Pancreas (tissue), 10 donors: ENCODE results near the gene CELF1. TPM values are rescaled to one million over a fixed set of nuclear protein-coding genes. Genes with fewer than 3 reads are reported as not detected.
A peak's percentile ranks its signal among the peaks of the same experiment; 100 is the strongest.
"Not testable (repeated sequence)": the region's sequence is repeated elsewhere in the genome, so short reads cannot be mapped to it uniquely, and the experiment has no call there.

Experiments used
- ATAC-seq, 4 donors: fragments of 200-7000 bp; cut with Tn5 transposase; one replicate each; pipeline versions ENCODE4 v1.8.0 to v1.9.1; 2020; ENCODE audit warnings: mild to moderate bottlenecking in 4 of 4, moderate library complexity in 4 of 4
- DNase-seq, 6 donors: peaks; one replicate each; pipeline ENCODE4 v3.0.0-alpha.2; 2020
- FAIRE-seq: peaks from 2 replicates; lab custom pipeline; 2012; peaks lifted over from hg19 to GRCh38; lab: Jason Lieb, UNC
- H3K27ac ChIP-seq, 4 donors: fragments of 200-600 bp; sonication (generic); 1 replicate in 3 of 4; 2 replicates in 1 of 4; pipeline versions ENCODE4 v1.5.0 to v1.8.0; 2020
- H3K27me3 ChIP-seq, 4 donors: fragments of 200-600 bp; one replicate each; pipeline ENCODE4 v1.8.0; 2021
- H3K36me3 ChIP-seq, 3 donors: fragments of 200-600 bp; sonication (generic) in 1 of 3; one replicate each; pipeline versions ENCODE4 v1.5.0 to v1.8.0; 2020 to 2021
- H3K4me1 ChIP-seq, 3 donors: fragments of 200-600 bp; one replicate each; pipeline ENCODE4 v1.8.0; 2021
- H3K4me3 ChIP-seq, 4 donors: fragments of 200-600 bp; sonication (generic) in 2 of 4; one replicate each; pipeline versions ENCODE4 v1.5.0 to v1.8.0; 2020 to 2021
- H3K9me3 ChIP-seq, 4 donors: fragments of 200-600 bp; one replicate each; pipeline ENCODE4 v1.8.0; 2021
- CTCF ChIP-seq, 4 donors: fragments of 200-600 bp; sonication (generic) in 3 of 4; IDR thresholded peaks; one replicate each; pipeline versions ENCODE4 v1.5.0 to v1.8.0; 2021; ENCODE audit warnings: antibody characterized with exemption in 4 of 4
- WGBS, 2 donors: extraction: QIAGEN DNeasy Blood & Tissue Kit; methylation state at CpG; one replicate each; pipeline ENCODE4 v1.1.7; 2013; 5-methylcytosine and 5-hydroxymethylcytosine counted together
- intact Hi-C, 3 donors: fragments of 100-400 bp; cut with DNase I; formaldehyde crosslinking; loops; one replicate each; pipeline versions ENCODE4 v1.11.1 to v1.14.2; 2022
- polyA plus RNA-seq, 2 donors: library from polyadenylated mRNA; stranded (reverse); fragments of 200-250 nt; gene quantifications; one replicate each; pipeline ENCODE4 v1.2.3, GENCODE V29; 2013
- total RNA-seq, 6 donors: library from RNA; stranded (reverse); fragmentation: NEBNext Ultra II Directional in 4 of 6; extraction: Animal tissue kit (Norgen Biotek cat#: 25700) in 4 of 6; gene quantifications; one replicate each; pipeline versions ENCODE4 v1.2.1 to v1.2.4, GENCODE V29; 2021 to 2023
- donor health status: healthy with polysubstance abuse.
- donor health status: DM: no; HTN: no; CAD: no; lungs with moderate emphysema.
- donor health status: DM: no; HTN: no; CAD: no.
- donor health status: control.
- donor health status: control.
- donor health status: Bipolar disorder and iron deficiency.
- donor health status: DM: yes; HTN: yes; CAD: no.
- donor health status: DM: no; HTN: no; CAD: no.
- donor health status: DM: no; HTN: no; CAD: no.
- donor health status: DM: yes; HTN: yes; CAD: no.

CELF1 gene
- total and polyA plus RNA-seq, 8 donors, result 20.0 to 56.3 (median 35.9) TPM

GRCh38 chr11:47532597-47533213 is 20.2 kb downstream of the CELF1 start:
- H3K27ac ChIP-seq, result no peak overlapping the region
- DNase-seq (no peak), ATAC-seq (peak in 3 of 4 donors; percentile 41 to 69 (median 62)), FAIRE-seq (no peak)
- peaks cover 0 to 10% (median 0%) of the 10 kb centered on the region in 3 donors for H3K4me1 ChIP-seq
- intact Hi-C loops, result no loop called here
- WGBS, 2 donors, result 90 to 93% methylated on average over 2 of the region's 2 CpGs
- H3K27me3 ChIP-seq, result no peaks in the 10 kb centered on the region
- TF ChIP-seq CTCF (IDR thresholded peaks at IDR 0.05), result no peak
- no peaks in the 10 kb centered on the region for H3K9me3 ChIP-seq
- H3K4me3 ChIP-seq, result no peak overlapping the region
- no peaks in the 10 kb centered on the region for H3K36me3 ChIP-seq

GRCh38 chr11:47531666-47532065 is 21.3 kb downstream of the CELF1 start:
- Histone ChIP-seq H3K27me3 (no peaks in the 10 kb centered on the region), H3K4me3 (no peak overlapping the region), H3K4me1 (peaks cover 0 to 6% (median 0%) of the 10 kb centered on the region in 3 donors), H3K9me3 (no peaks in the 10 kb centered on the region), H3K27ac (no peak overlapping the region), H3K36me3 (no peaks in the 10 kb centered on the region)
- FAIRE-seq, result no peak
- no peak for ATAC-seq
- WGBS, 2 donors, result 78 to 83% methylated on average over 3 of the region's 3 CpGs
- intact Hi-C loops, result no loop called here
- TF ChIP-seq CTCF (IDR thresholded peaks at IDR 0.05), result no peak
- DNase-seq, result no peak

- intact Hi-C loops, FAIRE-seq, H3K4me1 ChIP-seq, H3K4me3 ChIP-seq, H3K27me3 ChIP-seq, ATAC-seq, DNase-seq, H3K36me3 ChIP-seq, H3K9me3 ChIP-seq, H3K27ac ChIP-seq: not testable (repeated sequence)
- 87 to 92% methylated on average over 9 of the region's 9 CpGs for WGBS, 2 donors
Measured at GRCh38 chr11:47530721-47531120, 22.2 kb downstream of the CELF1 start.

GRCh38 chr11:47529951-47530350 is 23.0 kb downstream of the CELF1 start:
- Histone ChIP-seq H3K27me3 (no peaks in the 10 kb centered on the region), H3K36me3 (no peaks in the 10 kb centered on the region), H3K4me1 (peaks cover 0 to 4% (median 1%) of the 10 kb centered on the region in 3 donors), H3K27ac (no peak overlapping the region), H3K4me3 (no peak overlapping the region), H3K9me3 (no peaks in the 10 kb centered on the region)
- 93 to 95% methylated on average over 4 of the region's 4 CpGs for WGBS, 2 donors
- intact Hi-C loops, result no loop called here
- ATAC-seq, result no peak
- no peak for FAIRE-seq
- no peak for DNase-seq
- TF ChIP-seq CTCF (IDR thresholded peaks at IDR 0.05), result no peak

GRCh38 chr11:47527186-47527585 is 25.7 kb downstream of the CELF1 start:
- no peak for TF ChIP-seq CTCF (IDR thresholded peaks at IDR 0.05)
- H3K4me3 ChIP-seq, result no peak overlapping the region
- H3K27me3 ChIP-seq, result no peaks in the 10 kb centered on the region
- no peaks in the 10 kb centered on the region for H3K36me3 ChIP-seq
- ATAC-seq (no peak), DNase-seq (no peak), FAIRE-seq (no peak)
- H3K9me3 ChIP-seq, result no peaks in the 10 kb centered on the region
- 92 to 94% methylated on average over 6 of the region's 6 CpGs for WGBS, 2 donors
- intact Hi-C loops, result no loop called here
- H3K27ac ChIP-seq, result no peak overlapping the region
- H3K4me1 ChIP-seq, result peaks cover 16 to 28% (median 24%) of the 10 kb centered on the region in 3 donors

- FAIRE-seq, DNase-seq, H3K27ac ChIP-seq, H3K27me3 ChIP-seq, ATAC-seq, H3K4me3 ChIP-seq, H3K36me3 ChIP-seq, H3K9me3 ChIP-seq, intact Hi-C loops: not testable (repeated sequence)
- peaks cover 16 to 26% (median 24%) of the 10 kb centered on the region in 3 donors for H3K4me1 ChIP-seq
- 86 to 87% methylated on average over 9 of the region's 9 CpGs for WGBS, 2 donors
Measured at GRCh38 chr11:47526032-47526431, 26.9 kb downstream of the CELF1 start.
